CD4-positive, alpha-beta T cell (primary cell): Measurements from ENCODE around the gene SHOX. TPM values are rescaled to one million over a fixed set of nuclear protein-coding genes. Genes with fewer than 3 reads are reported as not detected.

ENCODE experiments used
- ATAC-seq: fragments of 200-7000 bp; cut with Tn5 transposase; one replicate; pipeline ENCODE4 v1.10.0; 2022; ENCODE audit warnings: mild to moderate bottlenecking; ENCODE audit not compliant: poor library complexity
- CTCF ChIA-PET: fragments of 350-600 bp; sonication (Branson Sonifier 250); formaldehyde crosslinking; loops from one replicate; lab custom pipeline; 2021; ENCODE audit warnings: antibody characterized with exemption, inconsistent platforms; lab: Charles Lee
- POLR2A ChIA-PET: fragments of 350-600 bp; sonication (Branson Sonifier 250); formaldehyde crosslinking; loops from one replicate; lab custom pipeline; 2021; ENCODE audit warnings: antibody characterized with exemption, inconsistent platforms; lab: Charles Lee
- DNase-seq, 14 experiments: peaks; one replicate each; pipeline ENCODE4 v3.0.0-alpha.2; 2013 to 2020; ENCODE audit warnings: mixed read lengths in 2 of 14
- H3K27ac ChIP-seq, 2 donors: one replicate each; pipeline versions ENCODE4 v1.5.1 to v1.7.0; 2013; ENCODE audit warnings: low read length in 2 of 2, low read depth in 1 of 2, mild to moderate bottlenecking in 1 of 2
- H3K27me3 ChIP-seq, 2 experiments: 1 replicate in 1 of 2; 2 replicates in 1 of 2; pipeline versions ENCODE4 v1.6.1 to v1.7.0; 2013; ENCODE audit warnings: low read length in 2 of 2, control low read depth in 1 of 2, mild to moderate bottlenecking in 1 of 2, moderate library complexity in 1 of 2; ENCODE audit not compliant: insufficient read depth in 2 of 2, control insufficient read depth in 1 of 2
- H3K36me3 ChIP-seq: one replicate; pipeline ENCODE4 v1.6.1; 2013; ENCODE audit warnings: low read length, control low read depth; ENCODE audit not compliant: insufficient read depth
- H3K4me1 ChIP-seq: one replicate; pipeline ENCODE4 v1.6.1; 2013; ENCODE audit warnings: low read length, control low read depth; ENCODE audit not compliant: insufficient read depth
- H3K4me3 ChIP-seq: one replicate; pipeline ENCODE4 v1.5.1; 2013; ENCODE audit warnings: mild to moderate bottlenecking, low read length, moderate library complexity
- H3K9me3 ChIP-seq, 2 experiments: 1 replicate in 1 of 2; 2 replicates in 1 of 2; pipeline versions ENCODE4 v1.6.1 to v1.7.0; 2013; ENCODE audit warnings: low read length in 2 of 2, mild to moderate bottlenecking in 2 of 2, control low read depth in 1 of 2, moderate library complexity in 1 of 2; ENCODE audit not compliant: control insufficient read depth in 1 of 2, insufficient read depth in 1 of 2
- H3K27ac Mint-ChIP-seq: one replicate; pipeline ENCODE4 v1.8.0; 2020; ENCODE audit warnings: mixed read lengths
- H3K27me3 Mint-ChIP-seq: one replicate; pipeline ENCODE4 v1.8.0; 2021; ENCODE audit warnings: mixed read lengths
- H3K36me3 Mint-ChIP-seq: one replicate; pipeline ENCODE4 v1.8.0; 2021; ENCODE audit warnings: low read depth, mixed read lengths
- H3K4me1 Mint-ChIP-seq: one replicate; pipeline ENCODE4 v1.8.0; 2021; ENCODE audit warnings: low read depth, mixed read lengths
- H3K4me3 Mint-ChIP-seq: one replicate; pipeline ENCODE4 v1.8.0; 2020; ENCODE audit warnings: mild to moderate bottlenecking, mixed read lengths
- H3K9me3 Mint-ChIP-seq: one replicate; pipeline ENCODE4 v1.8.0; 2020; ENCODE audit warnings: mixed read lengths
- CTCF ChIP-seq: fragments of 200-600 bp; IDR thresholded peaks from one replicate; pipeline ENCODE4 v1.8.0; 2022; ENCODE audit warnings: antibody characterized with exemption, mild to moderate bottlenecking
- intact Hi-C, 2 experiments: fragments of 100-400 bp; cut with DNase I in 1 of 2; cut with micrococcal nuclease in 1 of 2; formaldehyde crosslinking; loops; one replicate each; pipeline versions ENCODE4 v1.15.1 to v1.9.0; 2023 to 2025; cut with DNase I, micrococcal nuclease
- total RNA-seq, 174 experiments: library from RNA in 2 of 174; stranded (reverse) in 2 of 174; gene quantifications; one replicate each; pipeline ENCODE4 v1.2.3 and lab custom pipeline; 2021 to 2026

SHOX gene
- total RNA-seq, 2 experiments from 2014 or later, result not detected

DNA sequence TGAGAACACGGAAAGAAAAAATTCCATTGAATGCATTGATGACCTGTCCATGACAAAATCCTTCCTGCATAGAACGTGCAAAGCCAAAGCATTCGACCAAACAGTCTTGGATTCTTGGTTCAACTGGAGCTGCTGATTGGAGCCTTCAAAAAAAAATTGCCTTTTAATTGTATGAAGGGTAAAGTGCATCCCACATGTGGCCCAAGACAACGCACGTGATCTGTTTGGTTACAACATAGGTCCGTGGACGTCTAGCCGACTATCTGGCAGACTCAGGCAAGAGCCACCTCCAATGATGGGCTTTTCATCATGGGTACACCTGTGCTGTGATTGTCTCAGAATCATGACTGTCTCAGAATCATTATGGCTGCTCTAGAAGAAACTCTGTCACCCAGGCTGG lies 52.3 kb downstream of the SHOX start:
- no peak overlapping the region for H3K27ac Mint-ChIP-seq
- H3K27ac ChIP-seq, result no peak overlapping the region

DNA sequence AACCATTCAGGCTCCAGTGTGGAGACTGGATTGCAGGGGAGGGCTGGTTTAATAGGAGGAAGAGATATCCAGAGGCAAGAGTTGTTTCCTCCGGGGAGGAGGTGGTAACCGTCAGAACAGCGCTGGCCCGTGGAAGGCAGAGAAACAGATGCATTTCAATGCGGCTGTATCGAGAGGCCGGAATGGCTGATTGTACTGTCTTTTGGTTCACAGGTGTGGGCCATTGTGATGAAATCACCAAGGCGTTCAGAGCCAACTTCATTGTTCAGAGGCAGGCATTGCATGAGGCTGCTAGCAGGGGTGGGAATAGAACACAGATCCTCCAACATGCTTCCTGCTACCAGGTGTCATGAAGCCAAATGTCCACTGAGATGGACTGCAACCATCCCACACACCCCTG lies 53.0 kb downstream of the SHOX start:
- DNase-seq (no peak), ATAC-seq (no peak)
- TF ChIP-seq CTCF, result no peak
- Histone ChIP-seq H3K4me3 (no peak overlapping the region), H3K36me3 (no peaks in the 10 kb centered on the region), H3K27me3 (no peaks in the 10 kb centered on the region), H3K27ac (no peak overlapping the region), H3K9me3 (peaks cover 0 to 47% of the 10 kb centered on the region in 2 experiments), H3K4me1 (no peaks in the 10 kb centered on the region)
- ChIA-PET CTCF (no interaction called here), POLR2A (no interaction called here)
- intact Hi-C loops, result no loop called here
- Mint-ChIP-seq H3K27ac (no peak overlapping the region), H3K27me3 (no peaks in the 10 kb centered on the region), H3K4me1 (no peaks in the 10 kb centered on the region), H3K36me3 (no peaks in the 10 kb centered on the region), H3K9me3 (peaks cover 2% of the 10 kb centered on the region), H3K4me3 (no peak overlapping the region)

More for the DNA sequence above, 52.3 kb downstream of the SHOX start:
- Histone ChIP-seq H3K9me3 (peaks cover 0 to 47% of the 10 kb centered on the region in 2 experiments), H3K27me3 (no peaks in the 10 kb centered on the region), H3K36me3 (no peaks in the 10 kb centered on the region), H3K4me1 (no peaks in the 10 kb centered on the region), H3K4me3 (no peak overlapping the region)
- no peaks in the 10 kb centered on the region for H3K27me3 Mint-ChIP-seq
- no peak for DNase-seq
- H3K36me3 Mint-ChIP-seq, result no peaks in the 10 kb centered on the region
- no peaks in the 10 kb centered on the region for H3K4me1 Mint-ChIP-seq
- no peak overlapping the region for H3K4me3 Mint-ChIP-seq
- no peak for TF ChIP-seq CTCF
- intact Hi-C loops, result no loop called here
- CTCF ChIA-PET, result no interaction called here
- peaks cover 2% of the 10 kb centered on the region for H3K9me3 Mint-ChIP-seq
- ATAC-seq, result no peak
- POLR2A ChIA-PET, result no interaction called here

GRCh38 chrX:685120-686032 lies 54.8 kb downstream of the SHOX start:
- H3K27me3 Mint-ChIP-seq, result no peaks in the 10 kb centered on the region
- CTCF ChIA-PET, result no interaction called here
- no peak for ATAC-seq
- no peak overlapping the region for H3K4me3 Mint-ChIP-seq
- no peaks in the 10 kb centered on the region for H3K27me3 ChIP-seq
- H3K36me3 Mint-ChIP-seq, result no peaks in the 10 kb centered on the region
- peaks cover 2% of the 10 kb centered on the region for H3K9me3 Mint-ChIP-seq
- DNase-seq, result no peak
- H3K9me3 ChIP-seq, result peaks cover 0 to 36% of the 10 kb centered on the region in 2 experiments
- H3K4me1 Mint-ChIP-seq, result no peaks in the 10 kb centered on the region
- no peak for TF ChIP-seq CTCF
- no peak overlapping the region for H3K4me3 ChIP-seq
- POLR2A ChIA-PET, result no interaction called here
- H3K36me3 ChIP-seq, result no peaks in the 10 kb centered on the region
- H3K4me1 ChIP-seq, result no peaks in the 10 kb centered on the region
- no peak overlapping the region for H3K27ac Mint-ChIP-seq
- H3K27ac ChIP-seq, result no peak overlapping the region
- intact Hi-C loops, result no loop called here
